B cell (primary cell): Measurements from ENCODE around the gene CCDC18. TPM values are rescaled to one million over a fixed set of nuclear protein-coding genes. Genes with fewer than 3 reads are reported as not detected.

Experiments used
- ATAC-seq: fragments of 200-7000 bp; cut with Tn5 transposase; one replicate; pipeline ENCODE4 v1.10.0; 2021; ENCODE audit warnings: low read depth, mild to moderate bottlenecking, moderate number of reproducible peaks, moderate library complexity
- CTCF ChIA-PET: fragments of 350-600 bp; sonication (Branson Sonifier 250); formaldehyde crosslinking; loops from one replicate; lab custom pipeline; 2021; ENCODE audit warnings: antibody characterized with exemption, inconsistent platforms; lab: Charles Lee
- POLR2A ChIA-PET: fragments of 350-600 bp; sonication (Branson Sonifier 250); formaldehyde crosslinking; loops from one replicate; lab custom pipeline; 2021; ENCODE audit warnings: antibody characterized with exemption; lab: Charles Lee
- DNase-seq: peaks from one replicate; pipeline ENCODE4 v3.0.0; 2013
- H2AFZ ChIP-seq: 2 replicates; pipeline ENCODE4 v1.6.1; 2012; ENCODE audit warnings: mild to moderate bottlenecking, low read depth, low read length; ENCODE audit not compliant: insufficient read depth, poor library complexity, severe bottlenecking
- H3K27ac ChIP-seq, 2 donors: 1 replicate in 1 of 2; 2 replicates in 1 of 2; pipeline ENCODE4 v1.5.1; 2012 to 2013; ENCODE audit warnings: low read length in 2 of 2, mild to moderate bottlenecking in 2 of 2, moderate library complexity in 1 of 2
- H3K27me3 ChIP-seq, 4 experiments: fragments of 200-600 bp in 1 of 4; sonication (generic) in 1 of 4; replicated peaks in 1 of 4; 1 replicate in 2 of 4; 2 replicates in 2 of 4; pipeline versions ENCODE4 v1.6.1 to v1.7.0; 2013 to 2016; ENCODE audit warnings: low read length in 3 of 4, mild to moderate bottlenecking in 2 of 4, mixed read lengths in 1 of 4, moderate library complexity in 1 of 4; ENCODE audit not compliant: insufficient read depth in 4 of 4, control insufficient read depth in 3 of 4; ENCODE audit errors: control extremely low read depth in 1 of 4
- H3K36me3 ChIP-seq, 2 experiments: replicated peaks in 1 of 2; 1 replicate in 1 of 2; 2 replicates in 1 of 2; pipeline versions ENCODE4 v1.6.1 to v1.7.1; 2013; ENCODE audit warnings: low read length in 1 of 2; ENCODE audit not compliant: insufficient read depth in 2 of 2, control insufficient read depth in 1 of 2; ENCODE audit errors: control extremely low read depth in 1 of 2, extremely low read depth in 1 of 2
- H3K4me1 ChIP-seq, 2 donors: fragments of 200-600 bp in 1 of 2; sonication (generic) in 1 of 2; 1 replicate in 1 of 2; 2 replicates in 1 of 2; pipeline versions ENCODE4 v1.5.1 to v1.6.1; 2013 to 2017; ENCODE audit warnings: low read length in 2 of 2; ENCODE audit not compliant: control insufficient read depth in 2 of 2, insufficient read depth in 2 of 2
- H3K4me2 ChIP-seq: replicated peaks from 2 replicates; pipeline ENCODE3; 2012; ENCODE audit warnings: mild to moderate bottlenecking, low read depth, low read length; ENCODE audit not compliant: poor library complexity, severe bottlenecking
- H3K4me3 ChIP-seq, 5 experiments: fragments of 200-600 bp in 1 of 5; sonication (generic) in 1 of 5; 1 replicate in 3 of 5; 2 replicates in 2 of 5; pipeline versions ENCODE4 v1.5.1 to v1.7.0; 2011 to 2016; ENCODE audit warnings: low read length in 4 of 5, mild to moderate bottlenecking in 4 of 5, low read depth in 2 of 5, control low read depth in 1 of 5, moderate library complexity in 1 of 5; ENCODE audit not compliant: insufficient read depth in 1 of 5; ENCODE audit errors: control extremely low read depth in 1 of 5, extremely low read depth in 1 of 5
- H3K79me2 ChIP-seq: fragments of 200-600 bp; sonication (generic); one replicate; pipeline ENCODE4 v1.6.0; 2016; ENCODE audit warnings: low read length; ENCODE audit not compliant: control insufficient read depth, insufficient read depth
- H3K9ac ChIP-seq: fragments of 200-600 bp; sonication (generic); 2 replicates; pipeline ENCODE4 v1.6.1; 2017; ENCODE audit warnings: mild to moderate bottlenecking, low read length, moderate library complexity
- H3K9me3 ChIP-seq, 3 donors: one replicate each; pipeline versions ENCODE4 v1.6.1 to v1.7.1; 2013; ENCODE audit warnings: low read length in 2 of 3; ENCODE audit not compliant: control insufficient read depth in 2 of 3, insufficient read depth in 1 of 3; ENCODE audit errors: control extremely low read depth in 1 of 3
- H4K20me1 ChIP-seq: 2 replicates; pipeline ENCODE4 v1.6.0; 2012; ENCODE audit warnings: mild to moderate bottlenecking, low read length; ENCODE audit not compliant: insufficient read depth, control insufficient read depth, poor library complexity, severe bottlenecking
- H3K27ac Mint-ChIP-seq: one replicate; pipeline ENCODE4 v1.8.0; 2021; ENCODE audit warnings: mixed read lengths
- H3K27me3 Mint-ChIP-seq: one replicate; pipeline ENCODE4 v1.8.0; 2021; ENCODE audit warnings: mixed read lengths
- H3K4me1 Mint-ChIP-seq: one replicate; pipeline ENCODE4 v1.8.0; 2021; ENCODE audit warnings: mixed read lengths
- H3K4me3 Mint-ChIP-seq: one replicate; pipeline ENCODE4 v1.8.0; 2021; ENCODE audit warnings: mixed read lengths
- H3K9me3 Mint-ChIP-seq: one replicate; pipeline ENCODE4 v1.8.0; 2022; ENCODE audit warnings: mixed read lengths; ENCODE audit not compliant: insufficient read depth
- EZH2 ChIP-seq: IDR thresholded peaks from 2 replicates; pipeline ENCODE4 v1.6.1; 2012; ENCODE audit warnings: borderline replicate concordance, low read depth, mild to moderate bottlenecking, moderate library complexity, low read length; ENCODE audit not compliant: insufficient read depth, poor library complexity, severe bottlenecking
- WGBS: methylation state at CpG from one replicate; pipeline ENCODE4 v1.1.5; 2013; ENCODE audit warnings: missing lambda C conversion rate; ENCODE audit not compliant: insufficient coverage; 5-methylcytosine and 5-hydroxymethylcytosine counted together
- intact Hi-C: fragments of 100-400 bp; cut with micrococcal nuclease; formaldehyde crosslinking; loops from one replicate; pipeline ENCODE4 v1.10.0; 2022
- polyA plus RNA-seq: library from polyadenylated mRNA; depleted of rRNA; stranded (reverse); fragments of >200 nt; gene quantifications from 2 replicates; pipeline ENCODE4 v1.2.3, GENCODE V29; 2012
- total RNA-seq, 2 donors: library from RNA; stranded (reverse); fragments of 120-200 nt in 1 of 2; gene quantifications; 1 replicate in 1 of 2; 2 replicates in 1 of 2; pipeline versions ENCODE4 v1.2.3 to v1.2.4, GENCODE V29; 2013 to 2022
- TF ChIP-seq, protein P1 (sequence below): fragments of 200-600 bp; IDR thresholded peaks from one replicate; pipeline ENCODE4 v1.8.0; 2022; ENCODE audit warnings: antibody characterized with exemption, mild to moderate bottlenecking

CCDC18 gene
- total and polyA plus RNA-seq, 2 donors (not counting 1 experiment from before 2014, with no cell fraction given), result 7.7 to 16.0 TPM

DNA sequence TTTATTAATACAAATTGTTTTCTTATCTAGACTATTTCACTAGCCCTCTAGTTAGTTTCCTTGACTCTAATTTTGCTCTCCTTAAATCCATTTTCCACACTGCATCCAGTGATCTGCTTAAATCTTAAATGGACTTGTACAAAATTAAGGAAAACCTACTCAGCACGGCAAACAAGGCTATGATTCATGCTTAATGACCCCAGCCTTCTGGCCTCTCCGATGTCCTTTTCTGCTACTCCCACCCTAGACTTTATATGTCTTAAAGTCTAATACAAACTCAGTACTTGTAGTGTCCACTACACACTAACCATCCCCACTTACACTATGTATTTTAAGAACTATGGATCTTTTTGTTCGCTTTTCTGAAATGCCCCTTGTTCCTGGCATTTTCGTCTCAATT, 2.5 kb upstream of the CCDC18 start:
- no peak overlapping the region for H2AFZ ChIP-seq

DNA sequence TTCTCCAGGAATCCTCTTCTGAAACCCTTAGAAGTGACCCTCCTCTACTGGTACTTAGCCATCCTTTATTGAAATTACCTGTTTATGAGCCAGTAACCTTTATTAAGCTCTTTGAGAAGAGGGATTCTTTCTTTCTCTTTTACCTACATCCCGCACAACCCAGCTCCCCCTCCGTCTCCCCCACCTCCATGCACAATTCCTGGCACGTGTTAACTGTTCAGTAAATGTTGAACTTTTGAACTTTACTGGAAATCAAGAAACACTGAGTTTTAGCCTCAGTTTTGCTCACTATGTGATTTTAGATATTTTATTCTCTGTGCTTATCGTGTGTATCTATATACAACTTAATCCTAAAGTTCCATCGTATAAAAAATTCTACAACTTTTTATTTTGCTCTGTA, 2.1 kb upstream of the CCDC18 start:
- Histone ChIP-seq H3K27ac (peak overlapping the region in 1 of 2 donors; percentile 6), H3K79me2 (peaks cover 61% of the 10 kb centered on the region), H3K9ac (peak overlapping the region; percentile 89), H3K36me3 (peaks cover 0 to 4% of the 10 kb centered on the region in 2 experiments), H3K4me2 (peak overlapping the region; percentile 80), H3K4me3 (peak overlapping the region; percentile 81 to 98 (median 97)), H3K4me1 (peaks cover 27 to 38% of the 10 kb centered on the region in 2 donors), H4K20me1 (peaks cover 52% of the 10 kb centered on the region), H2AFZ (no peak overlapping the region), H3K27me3 (no peaks in the 10 kb centered on the region), H3K9me3 (no peaks in the 10 kb centered on the region)
- ChIA-PET CTCF (no interaction called here), POLR2A (no interaction called here)
- intact Hi-C loops, result no loop called here
- H3K4me1 Mint-ChIP-seq, result peaks cover 40% of the 10 kb centered on the region
- H3K27me3 Mint-ChIP-seq, result no peaks in the 10 kb centered on the region
- H3K4me3 Mint-ChIP-seq, result peak overlapping the region; percentile 90
- no CpG with 5 or more reads among the region's 5 CpGs for WGBS
- no peaks in the 10 kb centered on the region for H3K9me3 Mint-ChIP-seq
- no peak for TF ChIP-seq EZH2
- TF ChIP-seq, protein P1, sequence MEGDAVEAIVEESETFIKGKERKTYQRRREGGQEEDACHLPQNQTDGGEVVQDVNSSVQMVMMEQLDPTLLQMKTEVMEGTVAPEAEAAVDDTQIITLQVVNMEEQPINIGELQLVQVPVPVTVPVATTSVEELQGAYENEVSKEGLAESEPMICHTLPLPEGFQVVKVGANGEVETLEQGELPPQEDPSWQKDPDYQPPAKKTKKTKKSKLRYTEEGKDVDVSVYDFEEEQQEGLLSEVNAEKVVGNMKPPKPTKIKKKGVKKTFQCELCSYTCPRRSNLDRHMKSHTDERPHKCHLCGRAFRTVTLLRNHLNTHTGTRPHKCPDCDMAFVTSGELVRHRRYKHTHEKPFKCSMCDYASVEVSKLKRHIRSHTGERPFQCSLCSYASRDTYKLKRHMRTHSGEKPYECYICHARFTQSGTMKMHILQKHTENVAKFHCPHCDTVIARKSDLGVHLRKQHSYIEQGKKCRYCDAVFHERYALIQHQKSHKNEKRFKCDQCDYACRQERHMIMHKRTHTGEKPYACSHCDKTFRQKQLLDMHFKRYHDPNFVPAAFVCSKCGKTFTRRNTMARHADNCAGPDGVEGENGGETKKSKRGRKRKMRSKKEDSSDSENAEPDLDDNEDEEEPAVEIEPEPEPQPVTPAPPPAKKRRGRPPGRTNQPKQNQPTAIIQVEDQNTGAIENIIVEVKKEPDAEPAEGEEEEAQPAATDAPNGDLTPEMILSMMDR, result no peak
- H3K27ac Mint-ChIP-seq, result peak overlapping the region; percentile 5
- DNase-seq (no peak), ATAC-seq (no peak)

More for the DNA sequence above, 2.5 kb upstream of the CCDC18 start:
- Histone ChIP-seq H3K27ac (no peak overlapping the region), H3K4me1 (peaks cover 27 to 42% of the 10 kb centered on the region in 2 donors), H3K4me3 (peak overlapping the region in 3 of 5 experiments; percentile 81 to 98 (median 97)), H3K27me3 (no peaks in the 10 kb centered on the region), H3K4me2 (peak overlapping the region; percentile 80), H3K79me2 (peaks cover 65% of the 10 kb centered on the region), H3K9ac (peak overlapping the region; percentile 89), H3K9me3 (no peaks in the 10 kb centered on the region), H4K20me1 (peaks cover 56% of the 10 kb centered on the region), H3K36me3 (peaks cover 0 to 4% of the 10 kb centered on the region in 2 experiments)
- no peak for DNase-seq
- WGBS, result 81% methylated on average over 3 of the region's 4 CpGs
- intact Hi-C loops, result no loop called here
- no peak for ATAC-seq
- Mint-ChIP-seq H3K9me3 (no peaks in the 10 kb centered on the region), H3K4me3 (peak overlapping the region; percentile 90), H3K4me1 (peaks cover 43% of the 10 kb centered on the region), H3K27me3 (no peaks in the 10 kb centered on the region), H3K27ac (no peak overlapping the region)
- ChIA-PET CTCF (no interaction called here), POLR2A (interaction anchor here (0.6 kb wide), 1 partner anchor 158 kb away, joined by 8 read pairs; no protein-coding TSS in a partner anchor)
- TF ChIP-seq, protein P1, result no peak
- TF ChIP-seq EZH2, result no peak
